ENCODE data around the gene CTCFL. TPM values are rescaled to one million over a fixed set of nuclear protein-coding genes. Genes with fewer than 3 reads are reported as not detected.

CTCFL gene
- total RNA-seq, 4 donors from 2014 or later = not detected

DNA sequence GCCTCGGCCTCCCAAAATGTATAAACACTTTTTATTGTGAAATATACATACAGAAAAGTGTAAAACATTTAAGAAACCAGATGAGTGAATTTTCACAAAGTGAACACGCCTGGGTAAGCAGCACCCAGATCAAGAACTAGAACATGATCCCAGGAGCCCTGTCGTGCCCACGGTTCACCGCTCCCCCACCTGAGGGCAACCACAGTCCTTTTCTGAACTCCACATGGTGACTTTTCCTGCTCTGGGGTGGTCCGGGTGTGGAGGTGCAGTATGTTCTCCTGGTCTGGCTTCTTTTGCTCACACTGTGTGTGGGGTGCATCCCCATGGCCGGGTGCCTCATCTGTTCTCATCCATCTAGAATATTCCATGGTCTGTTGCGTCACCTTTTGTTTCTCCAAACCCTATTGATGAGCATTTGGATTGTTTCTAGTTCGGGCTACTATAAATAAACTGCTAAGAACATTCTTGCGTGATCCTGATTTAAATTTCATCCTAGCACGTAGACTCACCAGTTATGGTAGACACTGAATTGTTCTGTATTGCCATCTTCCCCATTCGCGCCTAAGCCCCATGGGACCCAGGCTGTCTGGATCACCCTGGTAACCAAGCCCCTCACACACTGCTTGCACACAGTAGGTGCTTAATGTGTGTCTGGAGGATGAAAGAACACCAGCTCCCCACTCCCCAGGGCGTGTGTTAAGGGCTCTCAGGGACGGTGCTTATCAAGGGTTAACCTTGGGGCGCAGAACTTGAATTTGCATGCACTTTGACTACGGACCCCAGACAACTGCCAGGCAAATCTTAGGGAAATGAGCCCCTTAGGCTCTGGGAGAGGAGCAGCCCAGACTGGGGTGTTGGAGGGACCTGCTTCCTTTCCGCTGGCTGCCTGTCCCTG, 56.2 kb downstream of the CTCFL start:
- H3K9me3 ChIP-seq = no peaks in the 10 kb centered on the region
- H3K4me1 ChIP-seq = no peaks in the 10 kb centered on the region
- no peak overlapping the region for H3K27ac ChIP-seq
- peaks cover 0 to 39% of the 10 kb centered on the region in 2 donors for H3K27me3 ChIP-seq
- DNase-seq (ENCODE audit: low spot score in 2 of 2) = no peak
- TF ChIP-seq POLR2A (IDR thresholded peaks at IDR 0.05) = no peak
- no peak for TF ChIP-seq EP300 (IDR thresholded peaks at IDR 0.05)
- TF ChIP-seq, protein P1, sequence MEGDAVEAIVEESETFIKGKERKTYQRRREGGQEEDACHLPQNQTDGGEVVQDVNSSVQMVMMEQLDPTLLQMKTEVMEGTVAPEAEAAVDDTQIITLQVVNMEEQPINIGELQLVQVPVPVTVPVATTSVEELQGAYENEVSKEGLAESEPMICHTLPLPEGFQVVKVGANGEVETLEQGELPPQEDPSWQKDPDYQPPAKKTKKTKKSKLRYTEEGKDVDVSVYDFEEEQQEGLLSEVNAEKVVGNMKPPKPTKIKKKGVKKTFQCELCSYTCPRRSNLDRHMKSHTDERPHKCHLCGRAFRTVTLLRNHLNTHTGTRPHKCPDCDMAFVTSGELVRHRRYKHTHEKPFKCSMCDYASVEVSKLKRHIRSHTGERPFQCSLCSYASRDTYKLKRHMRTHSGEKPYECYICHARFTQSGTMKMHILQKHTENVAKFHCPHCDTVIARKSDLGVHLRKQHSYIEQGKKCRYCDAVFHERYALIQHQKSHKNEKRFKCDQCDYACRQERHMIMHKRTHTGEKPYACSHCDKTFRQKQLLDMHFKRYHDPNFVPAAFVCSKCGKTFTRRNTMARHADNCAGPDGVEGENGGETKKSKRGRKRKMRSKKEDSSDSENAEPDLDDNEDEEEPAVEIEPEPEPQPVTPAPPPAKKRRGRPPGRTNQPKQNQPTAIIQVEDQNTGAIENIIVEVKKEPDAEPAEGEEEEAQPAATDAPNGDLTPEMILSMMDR (IDR thresholded peaks at IDR 0.05) = no peak
- no peaks in the 10 kb centered on the region for H3K36me3 ChIP-seq
- 78 to 80% methylated on average over 18 of the region's 18 CpGs for WGBS, 2 donors
- no peak overlapping the region for H3K4me3 ChIP-seq

DNA sequence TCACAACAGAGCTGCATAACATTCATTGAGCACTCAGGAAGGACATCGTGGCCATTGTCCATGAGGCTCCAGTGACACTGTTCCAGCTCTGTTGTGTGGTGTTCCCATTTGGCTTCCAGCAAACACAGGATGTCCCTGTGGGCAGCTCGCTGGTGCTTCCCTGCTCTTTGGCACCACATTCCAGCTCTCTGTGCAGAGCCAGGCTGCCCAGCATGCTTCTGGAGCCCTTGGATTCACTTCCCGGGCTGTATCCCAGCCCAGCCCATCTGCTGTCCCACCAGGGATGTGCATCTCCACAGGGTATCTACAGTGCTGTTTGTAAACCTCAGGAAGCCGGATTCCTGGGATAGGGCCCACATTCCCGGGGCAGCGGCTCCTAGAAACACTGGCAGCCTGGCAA, 57.2 kb downstream of the CTCFL start:
- WGBS, 2 donors = 50 to 51% methylated on average over 6 of the region's 6 CpGs
- Histone ChIP-seq H3K9me3 (no peaks in the 10 kb centered on the region), H3K27ac (no peak overlapping the region), H3K4me3 (no peak overlapping the region), H3K27me3 (peaks cover 0 to 39% of the 10 kb centered on the region in 2 donors), H3K4me1 (no peaks in the 10 kb centered on the region), H3K36me3 (no peaks in the 10 kb centered on the region)
- TF ChIP-seq, protein P1 (IDR thresholded peaks at IDR 0.05) = no peak
- TF ChIP-seq EP300 (IDR thresholded peaks at IDR 0.05) (no peak), POLR2A (IDR thresholded peaks at IDR 0.05) (no peak)
- DNase-seq (ENCODE audit: low spot score in 2 of 2) = no peak

DNA sequence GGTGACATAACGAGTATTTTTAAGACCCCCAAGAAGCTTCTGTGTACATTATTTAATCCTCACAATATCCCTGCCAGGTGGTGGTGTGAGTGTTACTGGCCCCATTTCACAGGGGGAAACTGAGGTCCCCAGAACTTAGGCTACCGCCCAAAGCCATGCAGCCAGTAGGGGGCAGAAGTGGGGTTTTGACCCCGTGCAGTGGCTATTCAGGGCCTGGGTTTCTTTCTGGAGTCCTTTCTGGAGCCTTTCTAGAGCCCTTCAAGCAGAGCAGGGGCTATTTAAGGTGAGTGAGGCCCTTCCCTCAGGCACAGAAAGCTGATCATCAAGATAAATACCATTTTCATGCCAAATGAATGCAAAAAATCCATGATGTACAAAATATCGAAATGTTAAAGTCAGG, 59.0 kb downstream of the CTCFL start:
- Histone ChIP-seq H3K4me1 (no peaks in the 10 kb centered on the region), H3K4me3 (no peak overlapping the region), H3K9me3 (no peaks in the 10 kb centered on the region), H3K27me3 (peaks cover 0 to 31% of the 10 kb centered on the region in 2 donors), H3K36me3 (no peaks in the 10 kb centered on the region), H3K27ac (no peak overlapping the region)
- DNase-seq (ENCODE audit: low spot score in 2 of 2) = no peak
- WGBS, 2 donors = 70 to 74% methylated on average over 4 of the region's 4 CpGs
- no peak for TF ChIP-seq EP300 (IDR thresholded peaks at IDR 0.05)
- TF ChIP-seq, protein P1 (IDR thresholded peaks at IDR 0.05) = no peak
- no peak for TF ChIP-seq POLR2A (IDR thresholded peaks at IDR 0.05)

DNA sequence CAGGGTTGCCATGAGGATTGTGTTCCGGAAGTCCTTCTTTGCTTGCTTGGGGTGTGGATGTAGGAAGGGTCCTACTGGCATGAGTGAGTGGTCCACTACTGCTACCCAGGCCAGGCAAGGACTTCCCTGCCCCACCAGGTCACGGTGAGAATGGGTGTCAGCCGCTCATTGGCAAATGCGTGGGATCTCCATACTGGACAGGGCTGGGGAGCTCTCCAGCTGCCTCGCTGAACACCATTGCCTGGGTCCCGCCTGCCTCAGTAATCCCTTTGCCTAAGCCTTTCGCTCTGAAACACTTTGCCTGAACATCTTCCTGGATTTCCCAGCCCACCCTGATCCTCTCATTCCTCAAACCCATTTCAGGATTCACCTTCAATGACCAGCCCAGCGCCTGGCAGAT, 59.5 kb downstream of the CTCFL start:
- Histone ChIP-seq H3K4me3 (no peak overlapping the region), H3K9me3 (no peaks in the 10 kb centered on the region), H3K4me1 (no peaks in the 10 kb centered on the region), H3K27ac (no peak overlapping the region), H3K27me3 (peaks cover 0 to 27% of the 10 kb centered on the region in 2 donors), H3K36me3 (no peaks in the 10 kb centered on the region)
- WGBS, 2 donors = 91 to 94% methylated on average over 8 of the region's 8 CpGs
- DNase-seq (ENCODE audit: low spot score in 2 of 2) = no peak
- TF ChIP-seq EP300 (IDR thresholded peaks at IDR 0.05) (no peak), POLR2A (IDR thresholded peaks at IDR 0.05) (no peak)
- TF ChIP-seq, protein P1 (IDR thresholded peaks at IDR 0.05) = no peak

DNA sequence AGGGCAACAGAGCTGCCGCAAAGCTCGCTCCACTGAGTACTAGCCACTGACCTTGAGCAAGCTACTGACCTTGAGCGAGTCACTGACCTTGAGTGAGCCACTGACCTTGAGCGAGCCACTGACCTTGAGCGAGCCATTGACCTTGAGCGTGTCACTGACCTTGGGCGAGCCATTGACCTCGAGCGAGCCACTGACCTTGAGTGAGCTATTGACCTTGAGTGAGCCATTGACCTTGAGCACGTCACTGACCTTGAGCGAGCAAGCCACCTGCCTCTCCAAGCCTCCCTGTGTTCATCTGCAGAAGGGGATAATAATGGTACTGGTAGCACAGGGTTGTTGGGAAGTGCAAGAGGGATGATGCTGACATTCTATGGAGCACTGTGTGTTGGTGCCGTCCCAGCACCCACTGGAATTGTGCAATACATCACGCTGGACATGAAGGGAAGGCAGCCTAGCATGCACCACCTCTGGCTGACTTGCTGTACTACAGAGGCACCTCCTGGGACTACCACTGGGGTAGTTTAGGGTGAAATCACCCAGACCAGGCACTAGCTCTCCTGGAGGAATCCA, 60.2 kb downstream of the CTCFL start:
- Histone ChIP-seq H3K4me1 (no peaks in the 10 kb centered on the region), H3K36me3 (no peaks in the 10 kb centered on the region), H3K9me3 (no peaks in the 10 kb centered on the region), H3K27ac (no peak overlapping the region), H3K27me3 (peaks cover 0 to 25% of the 10 kb centered on the region in 2 donors), H3K4me3 (no peak overlapping the region)
- TF ChIP-seq EP300 (IDR thresholded peaks at IDR 0.05) (no peak), POLR2A (IDR thresholded peaks at IDR 0.05) (no peak)
- TF ChIP-seq, protein P1 (IDR thresholded peaks at IDR 0.05) = no peak
- DNase-seq (ENCODE audit: low spot score in 2 of 2) = no peak
- 69 to 76% methylated on average over 11 to 13 of the region's 13 CpGs for WGBS, 2 donors
